HG02588 (cell line): ENCODE measurements around the gene FAM32A.

ENCODE experiments used
- ATAC-seq: cut with Tn5 transposase; IDR thresholded peaks from one replicate; pipeline ENCODE4 v1.9.1; 2021; ENCODE audit warnings: mild to moderate bottlenecking, moderate library complexity; ENCODE audit not compliant: unreplicated experiment

The FAM32A gene

DNA sequence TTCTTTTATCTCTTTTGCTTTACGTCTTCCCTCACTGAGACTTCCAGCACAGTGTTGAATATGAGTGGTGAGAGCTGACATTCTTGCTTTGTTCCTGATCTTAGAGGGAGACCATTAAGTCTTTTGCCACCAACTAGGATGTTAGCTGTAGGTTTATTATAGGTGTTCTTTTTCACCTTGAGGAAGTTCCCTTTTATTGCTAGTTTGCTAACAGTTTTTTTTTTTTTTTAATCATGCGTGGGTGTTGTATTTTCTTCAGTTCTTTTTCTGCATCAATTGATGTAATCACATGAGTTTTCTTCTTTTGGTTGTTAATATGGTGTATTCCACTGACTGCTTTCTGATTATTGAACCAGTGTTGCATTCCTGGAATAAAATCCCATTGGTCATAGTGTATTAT is 33.6 kb downstream of the FAM32A start:
- ATAC-seq: no peak

DNA sequence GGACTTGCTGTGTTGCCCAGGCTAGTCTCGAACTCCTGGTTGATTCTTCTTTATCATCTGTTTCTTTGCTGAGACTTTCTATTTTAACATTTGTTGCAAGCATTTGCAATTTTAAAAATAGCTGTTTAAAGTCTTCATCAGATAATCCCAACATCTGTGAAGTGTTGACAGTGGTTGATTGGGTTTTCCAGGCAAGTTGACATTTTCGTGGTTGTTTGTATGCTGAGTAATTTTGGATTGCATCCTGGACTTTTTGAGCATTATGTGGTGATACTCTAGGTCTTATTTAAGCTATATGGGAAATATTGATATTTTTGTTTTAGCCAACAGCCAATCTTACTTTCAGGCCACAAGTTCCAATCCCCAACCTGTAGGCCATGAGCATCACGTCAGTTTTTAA is 37.6 kb downstream of the FAM32A start:
- ATAC-seq: no peak

DNA sequence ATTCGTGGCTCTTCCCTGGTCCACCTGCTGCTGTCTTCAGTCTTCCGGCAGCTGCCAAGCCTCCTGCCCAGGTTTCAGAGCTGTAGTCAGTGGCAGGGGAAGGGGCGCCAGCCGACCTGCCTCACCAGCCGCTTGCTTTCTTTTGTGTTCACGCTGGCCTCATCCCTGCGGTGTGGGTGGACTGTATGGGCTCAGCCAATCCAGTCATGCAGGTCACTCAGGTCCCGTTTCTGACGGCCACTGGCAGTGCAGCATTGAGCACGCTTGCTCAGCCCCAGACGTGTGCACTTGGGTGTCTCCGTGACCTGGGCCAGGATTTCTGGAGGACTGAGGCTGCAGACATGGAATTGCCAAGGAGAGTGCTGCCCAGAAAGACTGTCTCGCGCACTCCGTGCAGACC is 38.5 kb downstream of the FAM32A start:
- no peak for ATAC-seq

DNA sequence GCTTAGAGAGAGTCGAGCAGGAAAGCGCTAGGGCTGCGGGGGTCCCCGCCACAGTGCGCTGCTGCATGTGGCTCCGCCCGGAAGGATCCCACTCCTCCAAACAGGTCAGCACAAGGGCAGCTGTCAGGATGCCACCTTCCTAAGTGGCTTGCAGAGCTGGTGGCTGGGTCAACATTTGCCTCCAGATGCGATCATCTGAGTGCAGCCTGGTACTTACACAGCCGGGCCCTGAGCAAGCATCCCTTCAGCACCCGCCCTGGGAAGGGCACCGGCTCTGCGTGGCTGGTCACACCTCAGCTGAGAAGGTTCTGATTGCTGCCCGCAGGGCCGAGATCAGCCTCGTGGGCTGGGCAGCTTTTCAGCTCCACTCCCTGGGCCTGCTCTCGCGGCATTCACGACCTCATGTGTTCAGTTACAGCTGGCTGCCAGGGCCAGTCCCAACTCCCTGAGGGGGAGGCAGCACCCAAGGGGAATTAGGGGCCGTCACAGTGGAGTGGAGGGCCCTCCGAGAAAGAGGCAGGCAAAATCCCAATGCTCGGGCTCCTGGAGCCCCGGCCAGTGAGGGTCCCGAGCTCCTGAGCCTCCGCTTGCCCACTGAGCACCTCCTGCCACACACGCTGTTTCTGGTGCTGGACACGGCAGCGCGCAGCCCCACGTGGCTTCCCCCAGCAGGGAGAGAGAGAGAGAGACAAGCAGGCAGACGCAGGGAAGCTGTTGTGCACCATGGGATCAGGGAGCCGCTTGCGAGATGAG is 39.3 kb downstream of the FAM32A start:
- ATAC-seq: no peak

- no peak for ATAC-seq
These were observed 40.3 kb downstream of the FAM32A start for GRCh38 chr19:16225279-16226183.

- no peak for ATAC-seq
These were observed 41.0 kb downstream of the FAM32A start for GRCh38 chr19:16226184-16226591.

DNA sequence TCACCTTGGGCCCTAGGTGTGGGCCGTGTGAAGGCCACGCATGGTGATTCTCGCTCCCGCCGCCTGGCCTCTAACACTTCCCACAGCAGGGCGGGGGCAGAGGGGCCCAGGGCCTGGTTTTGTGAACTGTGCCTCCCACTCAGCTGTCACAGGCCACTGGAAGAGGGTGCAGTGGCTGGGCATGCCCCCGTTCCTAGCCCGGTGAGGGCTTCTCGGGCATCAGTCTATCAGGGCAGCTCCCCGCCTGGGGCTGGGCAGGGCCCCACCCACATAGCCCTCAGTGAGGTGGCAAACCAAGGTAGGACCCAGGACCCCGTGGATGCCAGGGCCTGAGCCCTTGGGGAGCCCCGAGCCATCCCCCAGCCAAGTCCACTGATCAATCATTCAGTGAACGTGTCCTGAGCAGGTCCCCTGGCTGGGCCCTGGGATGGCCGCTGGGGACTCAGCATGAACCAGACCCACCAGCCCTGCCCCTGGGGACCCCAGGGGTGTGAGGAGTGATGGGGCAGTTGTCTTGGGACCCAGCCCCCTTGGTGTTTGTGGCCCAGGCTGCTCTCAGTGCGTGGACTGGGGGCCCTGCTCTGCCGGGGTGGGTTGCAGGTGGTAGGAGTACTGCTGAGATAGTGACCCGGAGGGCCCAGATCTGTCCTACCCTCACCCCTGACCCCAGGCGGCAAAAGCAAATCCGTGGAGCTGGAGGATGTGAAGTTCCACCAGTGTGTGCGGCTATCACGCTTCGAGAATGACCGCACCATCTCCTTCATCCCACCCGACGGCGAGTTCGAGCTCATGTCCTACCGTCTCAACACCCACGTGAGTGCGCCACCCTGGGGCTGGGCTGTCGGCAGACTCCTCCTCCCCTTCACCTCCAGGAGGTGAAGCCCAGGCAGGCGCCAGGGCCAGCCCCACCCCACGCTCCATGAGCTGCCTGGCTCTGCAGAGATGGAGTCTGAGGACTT is 41.9 kb downstream of the FAM32A start:
- ATAC-seq: no peak

DNA sequence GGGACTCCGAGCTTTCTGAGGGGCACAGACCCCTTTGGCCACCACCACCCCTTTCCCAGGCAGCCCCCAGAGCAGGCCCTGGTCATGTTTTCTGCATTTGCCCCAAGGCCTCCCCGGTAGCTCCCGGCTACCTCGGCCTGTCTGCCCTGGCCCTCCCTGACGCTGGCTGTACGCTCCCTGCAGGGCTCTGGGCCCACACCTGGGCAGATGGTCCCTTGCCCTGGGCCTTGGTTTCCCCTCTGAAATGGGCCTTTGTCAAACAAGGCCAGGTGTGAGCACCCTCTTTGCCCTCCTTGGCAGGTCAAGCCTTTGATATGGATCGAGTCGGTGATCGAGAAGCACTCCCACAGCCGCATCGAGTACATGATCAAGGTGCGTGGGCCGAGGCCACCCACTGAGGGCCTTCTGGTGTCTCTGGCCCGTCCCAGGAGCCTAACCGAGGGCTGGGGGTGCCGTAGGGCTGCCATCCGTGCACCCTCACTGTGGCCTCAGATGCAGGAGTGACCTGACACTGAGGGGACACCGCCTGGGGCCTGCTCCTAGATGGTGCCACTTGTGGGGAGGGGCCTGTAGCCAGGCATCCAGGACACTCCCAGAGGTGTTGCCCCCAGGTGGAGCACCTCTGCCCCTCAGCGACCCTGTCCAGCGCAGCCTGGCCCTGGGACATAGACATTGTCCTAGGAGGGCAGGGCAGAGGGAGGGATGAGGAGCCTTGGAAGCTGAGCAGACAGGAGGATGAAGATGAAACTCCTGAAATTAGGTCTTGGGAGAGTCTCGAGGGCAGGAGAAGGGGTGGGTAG is 42.8 kb downstream of the FAM32A start:
- ATAC-seq: no peak

GRCh38 chr19:16228637-16229321 is 43.6 kb downstream of the FAM32A start:
- ATAC-seq: no peak

DNA sequence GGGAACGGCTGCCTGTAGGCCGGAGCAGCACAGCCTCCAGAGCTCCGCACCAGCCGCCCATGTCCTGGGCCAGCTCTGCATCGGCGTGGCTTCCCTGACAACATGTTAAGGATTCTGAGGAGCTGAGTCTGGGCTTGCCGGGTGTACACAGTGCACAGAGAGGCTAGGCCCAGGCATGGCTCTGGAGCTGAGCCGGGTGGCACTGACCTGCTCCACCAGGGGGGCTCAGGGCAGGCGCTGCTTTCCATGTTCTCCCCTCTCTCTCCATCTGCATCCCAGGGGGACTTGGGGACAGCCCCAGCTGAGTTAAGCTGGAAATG is 44.1 kb downstream of the FAM32A start:
- ATAC-seq: no peak

DNA sequence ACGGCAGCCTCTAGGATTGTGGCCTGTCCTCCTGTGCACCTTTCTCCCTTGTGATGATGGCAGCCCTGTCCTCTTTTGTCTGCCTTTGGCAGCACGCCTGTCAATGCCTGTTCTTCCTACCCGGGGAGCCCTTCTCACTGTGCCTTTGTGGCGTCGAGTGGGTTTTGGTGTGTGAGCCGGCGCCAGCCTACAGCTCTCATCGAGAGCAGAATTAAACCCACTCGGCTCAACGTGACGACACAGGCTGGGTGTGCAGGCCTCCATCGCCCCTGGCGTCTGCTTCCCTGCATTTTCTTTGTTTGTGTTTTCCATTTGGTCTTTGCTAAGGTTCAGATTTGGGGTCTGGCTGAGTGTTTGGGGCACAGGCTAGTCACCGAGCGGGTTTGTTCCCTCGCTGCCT is 46.9 kb downstream of the FAM32A start:
- no peak for ATAC-seq

DNA sequence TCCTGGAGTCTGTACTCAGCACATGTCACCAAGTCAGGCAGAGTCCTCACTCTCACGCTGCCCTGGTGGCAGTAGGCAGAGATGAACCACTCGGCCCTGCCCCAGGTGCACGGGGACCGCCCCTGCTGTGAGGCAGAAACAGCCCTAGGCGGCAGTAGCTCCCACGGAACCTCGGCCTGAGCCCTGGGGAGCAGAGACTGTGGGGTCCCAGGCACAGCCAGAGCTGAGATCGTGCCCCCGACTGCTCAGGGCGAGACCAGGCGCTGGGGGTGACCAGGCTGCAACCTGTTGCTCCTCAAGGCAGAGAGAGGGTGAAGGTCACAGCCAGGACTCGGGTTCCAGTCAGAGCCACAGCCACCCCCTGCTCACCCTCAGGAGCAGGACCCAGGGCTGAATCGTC is 47.4 kb downstream of the FAM32A start:
- no peak for ATAC-seq

DNA sequence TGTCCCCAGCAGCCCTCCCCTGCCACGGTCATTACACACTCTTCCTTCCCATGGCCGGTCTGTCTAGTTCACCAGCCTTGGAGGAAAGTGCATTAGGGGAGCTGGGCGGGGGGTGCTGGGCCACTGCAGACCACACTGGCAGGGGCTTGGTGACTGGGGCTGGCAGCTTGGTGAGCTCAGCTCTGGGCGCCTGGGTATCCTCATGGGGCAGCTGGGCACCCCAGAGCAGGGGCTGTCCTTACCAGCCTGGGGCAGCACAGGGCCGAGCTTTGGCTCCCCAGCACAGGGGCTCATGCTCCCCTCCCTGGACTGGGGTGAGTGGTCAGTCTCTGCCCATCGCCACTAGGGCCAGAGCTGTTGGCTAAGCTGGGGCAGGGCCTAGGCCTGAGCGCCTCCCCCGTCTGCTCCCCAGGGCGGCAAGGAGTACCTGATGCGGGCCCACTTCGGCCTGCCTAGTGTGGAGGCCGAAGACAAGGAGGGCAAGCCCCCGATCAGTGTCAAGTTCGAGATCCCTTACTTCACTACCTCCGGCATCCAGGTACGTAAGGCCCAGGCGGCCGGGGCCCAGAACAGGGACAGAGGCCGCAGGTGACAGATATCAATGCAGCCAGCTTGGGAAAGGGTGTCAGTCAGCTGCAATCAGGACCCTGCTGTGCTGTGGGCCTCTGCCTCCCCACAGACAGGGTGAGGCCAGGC is 48.0 kb downstream of the FAM32A start:
- ATAC-seq: no peak

- no peak for ATAC-seq
These were observed 48.8 kb downstream of the FAM32A start for GRCh38 chr19:16233836-16234551.

GRCh38 chr19:16234552-16235445 is 49.6 kb downstream of the FAM32A start:
- no peak for ATAC-seq

GRCh38 chr19:16235811-16236652 is 50.8 kb downstream of the FAM32A start:
- ATAC-seq: no peak
